ENCODE data around the gene OR2T3.
"Not testable (repeated sequence)": the region's sequence is repeated elsewhere in the genome, so short reads cannot be mapped to it uniquely, and the experiment has no call there.

DNA sequence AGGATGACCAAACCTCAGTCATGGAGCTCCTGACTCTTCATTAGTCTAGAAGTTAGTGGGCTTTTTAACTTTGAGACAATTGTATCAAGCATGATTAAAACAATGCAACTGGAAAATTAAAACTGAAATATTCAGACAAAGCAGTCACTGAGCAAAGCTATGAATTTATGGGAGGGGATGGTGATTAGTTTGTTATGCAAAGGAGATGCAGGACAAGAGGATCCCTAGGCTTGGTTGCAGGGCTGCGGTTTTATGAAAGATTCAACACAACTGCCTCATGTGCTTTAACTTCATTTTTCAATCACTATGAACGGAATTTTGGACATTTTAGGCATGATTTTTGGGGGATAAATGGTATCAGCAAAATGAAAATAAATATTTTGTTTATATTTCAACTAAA is 1.0 kb upstream of the OR2T3 start:
- TF ChIP-seq, protein P1, sequence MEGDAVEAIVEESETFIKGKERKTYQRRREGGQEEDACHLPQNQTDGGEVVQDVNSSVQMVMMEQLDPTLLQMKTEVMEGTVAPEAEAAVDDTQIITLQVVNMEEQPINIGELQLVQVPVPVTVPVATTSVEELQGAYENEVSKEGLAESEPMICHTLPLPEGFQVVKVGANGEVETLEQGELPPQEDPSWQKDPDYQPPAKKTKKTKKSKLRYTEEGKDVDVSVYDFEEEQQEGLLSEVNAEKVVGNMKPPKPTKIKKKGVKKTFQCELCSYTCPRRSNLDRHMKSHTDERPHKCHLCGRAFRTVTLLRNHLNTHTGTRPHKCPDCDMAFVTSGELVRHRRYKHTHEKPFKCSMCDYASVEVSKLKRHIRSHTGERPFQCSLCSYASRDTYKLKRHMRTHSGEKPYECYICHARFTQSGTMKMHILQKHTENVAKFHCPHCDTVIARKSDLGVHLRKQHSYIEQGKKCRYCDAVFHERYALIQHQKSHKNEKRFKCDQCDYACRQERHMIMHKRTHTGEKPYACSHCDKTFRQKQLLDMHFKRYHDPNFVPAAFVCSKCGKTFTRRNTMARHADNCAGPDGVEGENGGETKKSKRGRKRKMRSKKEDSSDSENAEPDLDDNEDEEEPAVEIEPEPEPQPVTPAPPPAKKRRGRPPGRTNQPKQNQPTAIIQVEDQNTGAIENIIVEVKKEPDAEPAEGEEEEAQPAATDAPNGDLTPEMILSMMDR (IDR thresholded peaks at IDR 0.05), result not testable (repeated sequence)
- TF ChIP-seq POLR2A (IDR thresholded peaks at IDR 0.05), result not testable (repeated sequence)

Data from thyroid gland (tissue), 4 donors.